DND-41 (cell line): ENCODE measurements around the gene NECAB3.

Experiments used
- EZH2 ChIP-seq: IDR thresholded peaks from 3 replicates; pipeline ENCODE4 v1.6.1; 2012; ENCODE audit warnings: borderline replicate concordance, low read depth, mild to moderate bottlenecking, moderate library complexity, low read length, inconsistent platforms; ENCODE audit not compliant: severe bottlenecking
- TF ChIP-seq, protein P1 (sequence below): IDR thresholded peaks from 2 replicates; pipeline ENCODE4 v1.5.1; 2012; ENCODE audit warnings: borderline replicate concordance, low read length, moderate library complexity, mild to moderate bottlenecking; ENCODE audit not compliant: poor library complexity, severe bottlenecking; ENCODE audit errors: extremely low read depth

DNA sequence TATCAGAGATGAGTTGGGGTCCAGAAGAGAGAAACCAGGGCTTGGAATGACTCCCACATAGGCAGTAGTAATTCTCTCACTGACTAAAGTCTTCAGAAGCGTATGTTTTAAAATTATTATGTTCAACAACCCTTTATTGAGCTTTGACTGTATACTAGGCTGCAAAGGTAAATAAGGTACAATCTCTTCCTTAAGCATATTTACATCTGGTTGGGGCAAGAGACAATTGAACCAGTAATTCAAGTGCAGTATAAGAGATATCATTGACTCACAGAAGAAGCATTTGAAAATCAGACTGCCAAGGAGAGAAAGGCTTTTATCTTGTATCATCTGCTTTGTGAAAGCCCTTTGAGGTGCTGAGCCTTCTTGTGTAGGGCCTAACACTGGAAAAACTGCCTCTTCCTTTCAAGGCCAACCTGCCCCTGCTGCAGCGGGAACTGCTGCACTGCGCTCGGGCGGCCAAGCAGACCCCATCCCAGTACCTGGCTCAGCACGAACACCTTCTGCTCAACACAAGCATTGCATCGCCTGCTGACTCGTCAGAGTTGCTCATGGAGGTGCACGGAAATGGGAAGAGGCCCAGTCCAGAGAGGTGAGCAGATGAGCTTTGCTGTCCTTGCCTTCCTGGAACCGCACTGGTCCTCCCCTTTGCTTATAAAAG, 51.4 kb downstream of the NECAB3 start:
- TF ChIP-seq, protein P1, sequence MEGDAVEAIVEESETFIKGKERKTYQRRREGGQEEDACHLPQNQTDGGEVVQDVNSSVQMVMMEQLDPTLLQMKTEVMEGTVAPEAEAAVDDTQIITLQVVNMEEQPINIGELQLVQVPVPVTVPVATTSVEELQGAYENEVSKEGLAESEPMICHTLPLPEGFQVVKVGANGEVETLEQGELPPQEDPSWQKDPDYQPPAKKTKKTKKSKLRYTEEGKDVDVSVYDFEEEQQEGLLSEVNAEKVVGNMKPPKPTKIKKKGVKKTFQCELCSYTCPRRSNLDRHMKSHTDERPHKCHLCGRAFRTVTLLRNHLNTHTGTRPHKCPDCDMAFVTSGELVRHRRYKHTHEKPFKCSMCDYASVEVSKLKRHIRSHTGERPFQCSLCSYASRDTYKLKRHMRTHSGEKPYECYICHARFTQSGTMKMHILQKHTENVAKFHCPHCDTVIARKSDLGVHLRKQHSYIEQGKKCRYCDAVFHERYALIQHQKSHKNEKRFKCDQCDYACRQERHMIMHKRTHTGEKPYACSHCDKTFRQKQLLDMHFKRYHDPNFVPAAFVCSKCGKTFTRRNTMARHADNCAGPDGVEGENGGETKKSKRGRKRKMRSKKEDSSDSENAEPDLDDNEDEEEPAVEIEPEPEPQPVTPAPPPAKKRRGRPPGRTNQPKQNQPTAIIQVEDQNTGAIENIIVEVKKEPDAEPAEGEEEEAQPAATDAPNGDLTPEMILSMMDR: no peak
- no peak for TF ChIP-seq EZH2
